HG03108 (cell line): ENCODE measurements around the gene BSCL2.
"Not testable (repeated sequence)": the region's sequence is repeated elsewhere in the genome, so short reads cannot be mapped to it uniquely, and the experiment has no call there.

Experiments used
- ATAC-seq: cut with Tn5 transposase; IDR thresholded peaks from one replicate; pipeline ENCODE4 v1.9.1; 2021; ENCODE audit warnings: moderate library complexity; ENCODE audit not compliant: unreplicated experiment

BSCL2 gene

DNA sequence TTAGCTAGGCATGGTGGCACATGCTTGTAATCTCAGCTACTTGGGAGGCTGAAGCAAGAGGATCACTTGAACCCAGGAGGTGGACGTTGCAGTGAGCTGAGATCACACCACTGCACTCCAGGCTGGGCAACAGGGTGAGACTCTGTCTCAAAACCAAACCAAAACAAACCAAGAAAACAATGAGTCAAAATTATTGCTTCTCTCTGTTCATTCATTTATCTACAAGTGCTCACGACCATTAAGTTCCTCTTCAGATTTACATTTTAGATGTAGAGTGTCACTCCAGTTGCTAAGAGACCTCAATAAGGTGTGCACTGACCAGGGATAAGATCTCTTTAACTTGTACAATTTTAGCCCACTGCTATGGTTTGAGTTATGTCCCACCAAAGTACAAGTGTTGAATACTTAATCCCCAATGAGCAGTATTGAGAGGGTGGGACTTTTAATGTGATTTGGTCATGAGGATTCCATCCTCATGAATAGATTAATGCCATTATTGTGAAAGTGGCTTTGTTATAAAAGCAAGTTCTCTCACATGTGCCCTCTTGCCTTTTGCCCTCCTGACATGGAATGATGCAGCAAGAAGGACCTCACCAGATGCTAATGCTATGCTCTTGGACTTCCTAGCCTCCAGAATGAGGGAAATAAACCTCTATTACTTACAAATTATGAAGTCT is 12.2 kb upstream of the BSCL2 start:
- ATAC-seq: no peak

- ATAC-seq: no peak
These were observed 9.6 kb upstream of the BSCL2 start for GRCh38 chr11:62716816-62717215.

DNA sequence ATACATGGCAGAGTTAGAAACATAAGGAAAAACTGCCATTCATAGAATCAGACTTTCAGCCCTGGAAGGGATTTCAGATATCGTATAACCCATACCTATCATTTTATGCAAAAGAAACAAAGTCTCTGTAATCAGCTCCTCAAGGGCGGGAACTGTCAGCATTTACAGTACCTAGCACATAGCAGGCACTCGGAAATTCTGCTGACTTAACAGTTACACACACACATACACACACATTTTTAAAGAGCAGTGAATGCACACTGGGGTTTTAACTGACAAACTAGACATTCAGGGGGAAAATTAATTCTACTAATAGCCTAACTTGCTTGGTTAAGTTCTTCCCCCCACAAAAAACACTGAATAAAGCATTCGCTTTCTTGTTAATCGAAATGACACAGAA is 9.0 kb upstream of the BSCL2 start:
- ATAC-seq: no peak

DNA sequence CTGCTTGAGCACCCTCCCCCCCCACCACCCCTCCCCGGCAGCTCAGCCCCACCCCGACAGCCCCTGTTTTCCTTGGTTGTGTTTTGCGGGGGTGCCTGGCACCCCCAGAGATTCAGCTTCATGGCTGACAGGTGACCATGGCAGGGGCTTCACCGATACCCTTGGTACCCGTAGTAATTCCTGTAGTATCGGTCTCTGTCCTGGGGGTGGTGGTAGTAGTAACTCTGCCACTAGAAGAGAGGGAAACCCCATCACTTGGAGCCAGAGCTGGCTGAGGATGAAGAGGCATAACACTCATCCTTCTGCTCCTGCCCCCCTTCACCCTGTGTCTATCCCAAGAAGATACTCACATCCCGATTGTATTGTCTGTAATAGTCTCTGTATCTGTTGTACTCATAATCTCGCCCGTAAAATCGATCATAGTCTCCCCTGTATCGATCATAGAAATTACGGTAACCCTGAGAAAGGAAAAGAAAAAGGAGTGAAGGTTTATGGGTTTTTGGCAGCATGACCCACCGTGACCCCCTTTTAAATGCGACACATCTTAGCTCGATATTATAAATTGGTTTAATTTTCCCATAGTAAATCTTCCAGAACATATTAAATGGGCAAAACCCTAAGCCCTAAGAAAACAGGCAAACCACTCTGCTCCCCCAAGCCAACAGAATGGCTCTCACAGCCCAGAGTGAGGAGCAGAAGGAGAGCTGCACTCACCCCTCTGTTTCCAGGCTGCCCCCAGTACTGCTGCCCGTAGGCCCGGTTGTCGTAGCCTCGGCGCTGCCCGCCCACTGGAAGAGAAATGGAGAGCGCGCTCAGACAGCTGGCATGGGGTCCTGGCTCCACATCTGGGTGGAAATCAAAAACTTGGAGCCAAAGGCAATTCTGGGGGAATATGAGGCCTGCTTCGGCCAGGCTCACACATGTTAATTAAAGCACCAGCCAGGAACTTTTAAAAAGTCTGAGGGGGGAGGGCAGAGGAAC is 8.2 kb upstream of the BSCL2 start:
- no peak for ATAC-seq

DNA sequence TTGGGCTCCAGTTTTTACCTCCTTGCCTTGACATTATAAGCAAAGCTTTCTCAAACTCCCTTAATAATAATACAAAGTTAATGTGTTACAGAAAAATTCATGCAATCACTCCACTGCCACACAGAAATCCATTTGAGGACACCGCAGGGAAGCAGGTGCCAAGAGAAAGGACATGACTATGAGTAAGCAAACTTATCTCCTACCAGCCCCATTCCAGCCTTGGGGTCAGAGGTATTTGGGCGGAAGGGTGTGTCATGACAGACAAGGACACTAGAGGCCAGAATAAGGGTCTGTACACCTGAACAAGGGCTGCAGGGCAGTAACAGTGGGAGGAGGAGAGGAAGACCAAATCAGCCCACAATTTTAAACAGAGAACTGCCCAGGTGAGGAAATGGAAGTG is 6.1 kb upstream of the BSCL2 start:
- ATAC-seq: no peak

GRCh38 chr11:62712861-62713260 is 5.6 kb upstream of the BSCL2 start:
- ATAC-seq: no peak

- no peak for ATAC-seq
These were observed 5.1 kb upstream of the BSCL2 start for GRCh38 chr11:62712276-62712812.

- no peak for ATAC-seq
These were observed 2.7 kb upstream of the BSCL2 start for GRCh38 chr11:62710001-62710345.

DNA sequence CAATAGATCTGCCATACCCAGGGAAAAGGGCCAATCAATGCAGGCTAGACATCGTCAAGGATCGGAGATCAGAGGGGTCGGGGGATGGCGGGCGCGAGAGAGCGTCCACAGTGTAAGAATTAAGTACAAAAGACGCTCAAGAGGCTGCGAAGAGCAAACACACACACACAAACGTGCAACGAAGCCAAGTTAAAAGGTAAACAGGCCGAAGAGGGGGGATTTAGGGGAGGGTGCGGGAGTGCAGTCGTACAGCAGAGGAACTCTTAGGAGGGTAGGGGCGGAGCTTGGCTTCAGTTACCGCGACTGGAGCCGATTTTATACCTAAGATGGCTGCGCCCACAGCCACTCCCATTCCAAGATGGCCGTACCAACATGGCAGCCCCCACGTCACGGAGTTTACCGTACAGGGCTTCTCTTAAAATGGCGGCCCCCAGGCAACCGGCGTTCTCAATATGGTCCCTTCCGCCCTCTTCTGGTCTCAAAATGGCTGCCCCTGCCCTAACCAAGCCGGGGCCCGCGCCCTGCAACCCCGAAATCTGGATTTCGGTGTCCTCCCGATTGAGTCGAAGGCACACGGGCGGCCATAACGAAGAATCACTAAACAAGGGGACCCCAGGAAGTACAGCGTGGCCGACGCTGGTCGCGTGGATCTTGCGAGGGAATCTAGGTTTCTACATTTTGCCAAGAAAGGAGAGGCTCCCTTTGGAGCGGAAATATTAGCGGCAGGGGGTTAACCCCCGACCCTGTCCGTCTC is 2.2 kb upstream of the BSCL2 start:
- ATAC-seq: peak; percentile 63

- no peak for ATAC-seq
These were observed 1.6 kb upstream of the BSCL2 start for GRCh38 chr11:62708793-62709192.

DNA sequence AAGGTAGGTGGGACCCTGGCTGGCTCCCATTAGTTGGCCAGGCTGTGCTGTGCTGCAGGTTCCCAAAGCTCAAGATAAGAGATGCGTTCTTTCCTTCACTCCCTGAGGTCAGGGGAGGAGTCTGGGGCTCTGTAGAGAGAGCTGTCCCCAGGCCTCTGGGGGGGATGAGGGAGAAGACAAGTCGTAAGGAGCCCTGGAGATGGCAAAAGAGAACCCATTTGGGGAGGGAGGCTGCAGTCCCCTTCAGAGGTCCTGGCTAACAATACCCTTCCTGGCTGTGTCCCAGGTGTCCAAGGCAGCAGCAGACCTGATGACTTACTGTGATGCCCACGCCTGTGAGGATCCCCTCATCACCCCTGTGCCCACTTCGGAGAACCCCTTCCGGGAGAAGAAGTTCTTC is 1.2 kb upstream of the BSCL2 start:
- no peak for ATAC-seq

DNA sequence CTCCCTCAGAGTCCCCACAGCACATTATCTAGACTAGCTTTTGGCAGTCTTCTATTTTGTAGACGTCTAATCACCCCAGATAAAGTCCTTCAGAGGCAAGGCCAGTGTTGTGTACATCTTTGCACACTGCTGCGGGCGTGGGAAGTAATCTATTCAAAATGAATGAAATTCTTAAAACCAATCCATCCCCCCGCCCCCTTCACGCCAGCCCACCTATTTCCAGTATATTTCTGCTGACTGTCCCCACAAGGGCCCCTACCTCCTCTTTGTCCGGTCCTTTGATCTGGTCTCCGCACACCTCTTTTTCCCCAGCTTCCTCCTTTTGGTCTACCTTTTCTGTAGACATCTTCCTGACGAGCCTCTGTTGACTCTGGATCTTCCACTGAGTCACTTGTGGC is 375 bp downstream of the BSCL2 start:
- no peak for ATAC-seq

DNA sequence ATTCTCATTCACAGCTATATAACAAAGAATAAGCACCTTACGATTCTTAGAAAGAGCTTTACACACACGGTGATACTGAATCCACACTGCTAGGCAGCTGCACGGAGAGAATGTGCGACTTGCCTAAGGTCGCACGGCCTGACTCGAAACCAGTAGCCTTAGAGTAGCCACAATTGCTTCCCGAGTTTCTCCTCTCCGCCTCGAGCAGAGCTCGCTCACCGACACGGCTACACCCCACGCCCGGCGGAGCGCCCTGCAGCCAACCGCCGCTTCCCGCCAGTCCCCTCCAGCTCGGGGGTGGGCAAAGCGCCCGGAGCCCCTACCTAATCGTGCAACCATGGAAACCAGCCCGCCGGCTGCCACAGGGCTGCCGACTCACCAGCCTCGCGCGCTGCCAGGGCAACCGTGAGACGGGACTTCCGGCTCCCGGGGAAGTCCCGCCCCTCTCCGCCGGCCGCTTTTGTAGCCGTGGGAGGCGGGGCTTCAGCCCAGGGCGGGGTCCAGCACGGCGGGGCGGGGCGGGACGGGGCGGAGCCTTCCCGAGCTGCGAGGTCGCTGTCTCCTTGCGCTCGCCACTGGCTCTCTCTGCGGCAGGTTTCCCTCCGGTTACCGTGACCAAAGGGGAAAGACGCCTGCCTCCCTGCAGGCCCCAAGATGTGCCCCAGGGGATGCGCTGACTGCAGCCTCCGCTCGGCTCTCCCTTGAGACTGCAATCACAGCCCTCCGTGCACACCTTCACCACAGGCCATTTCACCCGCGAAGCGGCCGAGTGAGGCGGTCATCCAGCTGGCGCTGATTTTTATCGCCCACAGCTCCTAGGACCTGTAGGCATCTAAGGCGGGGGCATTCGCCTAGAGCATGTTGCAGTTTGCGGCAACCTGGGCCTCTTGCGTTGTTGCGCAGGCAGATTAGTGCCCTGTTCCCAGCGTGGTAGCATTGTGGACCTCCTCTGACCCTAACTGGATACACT is 1.1 kb downstream of the BSCL2 start:
- peak; percentile 52 for ATAC-seq

GRCh38 chr11:62705413-62705812 is 1.8 kb downstream of the BSCL2 start:
- no peak for ATAC-seq

DNA sequence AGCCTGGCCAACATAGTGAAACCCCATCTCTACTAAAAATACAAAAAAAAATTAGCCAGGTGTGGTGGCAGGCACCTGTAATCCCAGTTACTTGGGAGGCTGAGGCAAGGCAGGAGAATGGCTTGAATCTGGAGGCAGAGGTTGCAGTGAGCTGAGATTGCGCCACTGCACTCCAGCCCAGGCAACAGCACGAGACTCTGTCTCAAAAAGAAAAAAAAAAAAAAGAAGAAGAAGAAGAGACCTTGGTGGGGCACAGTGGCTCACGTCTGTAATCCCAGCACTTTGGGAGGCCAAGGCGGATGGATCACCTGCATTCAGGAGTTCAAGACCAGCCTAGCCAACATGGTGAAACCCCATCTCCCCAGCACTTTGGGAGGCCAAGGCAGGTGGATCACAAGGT is 3.3 kb downstream of the BSCL2 start:
- not testable (repeated sequence) for ATAC-seq

GRCh38 chr11:62702246-62702645 is 5.0 kb downstream of the BSCL2 start:
- no peak for ATAC-seq

DNA sequence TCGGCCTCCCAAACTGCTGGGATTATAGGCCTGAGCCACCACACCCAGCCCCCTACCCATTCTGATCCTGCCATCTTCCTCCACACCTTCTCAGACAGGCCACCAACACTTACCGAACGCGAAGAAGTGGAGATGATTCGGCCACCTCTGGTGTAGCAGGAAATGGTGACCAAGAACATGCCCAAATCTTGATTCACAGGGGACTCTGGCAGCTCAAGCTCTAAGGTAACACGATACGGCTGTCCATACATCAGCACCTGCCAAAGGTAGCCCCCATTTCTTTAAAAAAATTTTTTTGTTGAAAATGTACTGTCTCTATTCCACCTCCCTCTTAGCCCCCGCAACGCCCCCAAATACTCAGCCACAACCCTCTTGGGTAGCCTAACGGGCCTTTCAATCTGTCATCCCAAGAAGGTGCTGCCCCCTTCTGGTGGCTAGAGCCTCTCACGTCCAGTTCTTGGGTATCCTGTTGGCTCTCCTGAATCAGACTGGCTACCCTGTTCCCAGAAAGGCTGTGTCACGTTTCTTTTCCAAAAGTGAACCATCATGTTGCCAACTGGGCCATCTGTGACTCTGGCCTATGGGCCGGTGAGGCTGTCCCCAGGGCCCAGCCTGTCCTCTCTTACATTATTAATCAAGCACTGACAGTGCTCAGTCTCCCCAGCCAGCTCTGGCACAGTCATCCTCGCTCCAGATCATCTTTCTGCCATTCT is 12.6 kb downstream of the BSCL2 start:
- no peak for ATAC-seq

GRCh38 chr11:62693624-62694023 is 13.6 kb downstream of the BSCL2 start:
- not testable (repeated sequence) for ATAC-seq

DNA sequence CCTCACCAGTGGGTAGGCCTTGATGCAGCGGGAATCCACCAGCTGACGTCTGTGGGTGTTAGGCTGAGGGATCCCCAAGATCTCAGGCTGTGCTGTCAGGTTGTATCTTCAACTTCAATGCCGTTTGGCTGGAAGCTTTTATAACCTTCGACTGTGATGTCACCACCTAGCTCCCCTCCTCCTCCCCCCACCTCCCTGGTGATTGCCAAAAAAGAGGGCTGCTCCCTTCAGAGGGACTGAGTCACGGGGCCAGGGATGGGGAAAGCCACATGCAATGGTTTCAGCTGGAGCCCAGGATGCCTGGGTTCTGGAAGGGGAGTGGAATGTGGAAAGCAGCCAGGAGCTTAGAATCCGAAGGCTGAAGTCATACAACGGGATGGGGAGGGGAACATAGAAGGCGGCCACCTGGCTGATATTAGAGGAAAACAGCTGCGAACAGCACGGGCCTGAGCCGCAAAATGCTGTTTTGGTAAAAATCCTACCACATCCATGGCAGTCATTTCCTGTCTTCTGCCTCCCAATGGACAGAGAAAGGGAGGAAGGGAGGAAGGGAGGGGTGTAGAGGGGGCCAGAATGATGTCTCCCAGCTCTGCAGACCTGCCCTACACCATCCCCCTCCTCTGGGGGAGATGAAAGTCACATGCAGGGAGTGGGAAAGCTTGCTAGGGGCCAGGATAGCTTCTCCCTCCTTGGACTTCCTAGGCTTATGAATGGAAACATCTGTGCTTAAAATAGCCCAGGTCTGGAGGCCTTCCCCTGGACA is 17.6 kb downstream of the BSCL2 start, which contains the start of gene LRRN4CL:
Gene LRRN4CL (minus strand): TSS at position 110 of the 763 bp plus-strand sequence. CDS start 1,022 bp downstream, outside the sequence.
- no peak for ATAC-seq
